HEK293 (cell line): ENCODE data around the gene TUSC1.

Experiments used
- CTCF ChIP-seq: fragments of 450-650 bp; formaldehyde crosslinking; IDR thresholded peaks from 2 replicates; pipeline ENCODE4 v1.5.1; 2016; ENCODE audit warnings: missing biosample characterization, missing genetic modification characterization
- HOXA7 ChIP-seq: sonication (generic); formaldehyde crosslinking; IDR thresholded peaks from 2 replicates; pipeline ENCODE4 v1.8.1; 2022; ENCODE audit warnings: missing genetic modification reagents, borderline replicate concordance
- PRDM1 ChIP-seq: fragments of 450-650 bp; formaldehyde crosslinking; IDR thresholded peaks from 2 replicates; pipeline ENCODE4; 2016; ENCODE audit warnings: missing biosample characterization, missing genetic modification characterization
- SP2 ChIP-seq: fragments of 450-650 bp; formaldehyde crosslinking; IDR thresholded peaks from 2 replicates; pipeline ENCODE4 v1.5.1; 2016; ENCODE audit warnings: missing biosample characterization, missing genetic modification characterization
- ZNF274 ChIP-seq, 2 experiments: fragments of 200-500 bp in 1 of 2; fragments of 450-650 bp in 1 of 2; sonication (Bioruptor generic) in 1 of 2; formaldehyde crosslinking in 1 of 2; IDR thresholded peaks; 2 replicates each; pipeline versions ENCODE4 v1.5.1 to v1.6.1; 2014 to 2016; ENCODE audit warnings: borderline replicate concordance in 1 of 2, inconsistent platforms in 1 of 2, low read length in 1 of 2, missing biosample characterization in 1 of 2, missing genetic modification characterization in 1 of 2
- ZNF580 ChIP-seq: fragments of 450-650 bp; formaldehyde crosslinking; IDR thresholded peaks from 2 replicates; pipeline ENCODE4 v1.5.1; 2016; ENCODE audit warnings: missing biosample characterization, missing genetic modification characterization
- ZNF76 ChIP-seq: fragments of 450-650 bp; formaldehyde crosslinking; IDR thresholded peaks from 2 replicates; pipeline ENCODE4; 2016; ENCODE audit warnings: low read depth, missing biosample characterization, missing genetic modification characterization, borderline replicate concordance
- ZNF768 ChIP-seq: fragments of 450-650 bp; formaldehyde crosslinking; IDR thresholded peaks from 2 replicates; pipeline ENCODE4 v1.5.1; 2018; ENCODE audit warnings: missing biosample characterization, mild to moderate bottlenecking, missing genetic modification characterization
- ZNF792 ChIP-seq: fragments of 450-650 bp; formaldehyde crosslinking; IDR thresholded peaks from 2 replicates; pipeline ENCODE4 v1.5.1; 2016; ENCODE audit warnings: missing biosample characterization, missing genetic modification characterization

- TF ChIP-seq ZNF580 (tag by site-specific recombination) (no peak), SP2 (tag by site-specific recombination) (no peak), CTCF (tag by site-specific recombination) (no peak), PRDM1 (tag by site-specific recombination) (no peak), HOXA7 (no peak), ZNF768 (tag by site-specific recombination) (no peak), ZNF274 (IDR thresholded peaks at IDR 0.05; ENCODE audit: low read length) (no peak), ZNF274 (tag by site-specific recombination; IDR thresholded peaks at IDR 0.05; ENCODE audit: borderline replicate concordance) (no peak), ZNF792 (no peak), ZNF76 (tag by site-specific recombination) (no peak)
These were observed 49.0 kb downstream of the TUSC1 start for GRCh38 chr9:25629231-25629630.
